IMR-90 (cell line): ENCODE results near the gene ITIH2.

Experiments
- FOS ChIP-seq: fragments of 150-350 bp; IDR thresholded peaks from 2 replicates; pipeline ENCODE4 v1.6.1; 2016; ENCODE audit warnings: low read depth, low read length
- MAFK ChIP-seq: IDR thresholded peaks from 2 replicates; pipeline ENCODE4 v1.6.1; 2012; ENCODE audit warnings: low read depth, low read length, improper control_type of control experiment
- POLR2A ChIP-seq: IDR thresholded peaks from 2 replicates; pipeline ENCODE4 v1.6.1; 2012; ENCODE audit warnings: mild to moderate bottlenecking, low read depth, low read length
- RAD21 ChIP-seq: IDR thresholded peaks from 2 replicates; pipeline ENCODE4 v1.6.1; 2012; ENCODE audit warnings: low read length, improper control_type of control experiment
- RCOR1 ChIP-seq: IDR thresholded peaks from 2 replicates; pipeline ENCODE4 v1.6.1; 2012; ENCODE audit warnings: mild to moderate bottlenecking, low read length, improper control_type of control experiment; ENCODE audit not compliant: insufficient replicate concordance
- RFX5 ChIP-seq: IDR thresholded peaks from 2 replicates; pipeline ENCODE4 v1.8.0; 2012; ENCODE audit warnings: low read depth, mild to moderate bottlenecking, low read length, moderate library complexity
- SMC3 ChIP-seq: fragments of 150-350 bp; IDR thresholded peaks from 2 replicates; pipeline ENCODE4 v1.6.1; 2016; ENCODE audit warnings: low read depth, mild to moderate bottlenecking, antibody characterized with exemption, low read length, moderate library complexity
- TF ChIP-seq, protein P1 (sequence below): fragments of 150-350 bp; IDR thresholded peaks from 2 replicates; pipeline ENCODE4 v1.6.1; 2017; ENCODE audit warnings: mild to moderate bottlenecking, antibody characterized with exemption, low read length, low read depth
- TF ChIP-seq, protein P2 (sequence below): conservative IDR thresholded peaks from 2 replicates; pipeline ENCODE4 v1.5.1; 2012; ENCODE audit warnings: mild to moderate bottlenecking, low read depth, low read length, improper control_type of control experiment

- TF ChIP-seq RAD21: no peak
- TF ChIP-seq, protein P1, sequence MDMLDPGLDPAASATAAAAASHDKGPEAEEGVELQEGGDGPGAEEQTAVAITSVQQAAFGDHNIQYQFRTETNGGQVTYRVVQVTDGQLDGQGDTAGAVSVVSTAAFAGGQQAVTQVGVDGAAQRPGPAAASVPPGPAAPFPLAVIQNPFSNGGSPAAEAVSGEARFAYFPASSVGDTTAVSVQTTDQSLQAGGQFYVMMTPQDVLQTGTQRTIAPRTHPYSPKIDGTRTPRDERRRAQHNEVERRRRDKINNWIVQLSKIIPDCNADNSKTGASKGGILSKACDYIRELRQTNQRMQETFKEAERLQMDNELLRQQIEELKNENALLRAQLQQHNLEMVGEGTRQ: no peak
- TF ChIP-seq, protein P2, sequence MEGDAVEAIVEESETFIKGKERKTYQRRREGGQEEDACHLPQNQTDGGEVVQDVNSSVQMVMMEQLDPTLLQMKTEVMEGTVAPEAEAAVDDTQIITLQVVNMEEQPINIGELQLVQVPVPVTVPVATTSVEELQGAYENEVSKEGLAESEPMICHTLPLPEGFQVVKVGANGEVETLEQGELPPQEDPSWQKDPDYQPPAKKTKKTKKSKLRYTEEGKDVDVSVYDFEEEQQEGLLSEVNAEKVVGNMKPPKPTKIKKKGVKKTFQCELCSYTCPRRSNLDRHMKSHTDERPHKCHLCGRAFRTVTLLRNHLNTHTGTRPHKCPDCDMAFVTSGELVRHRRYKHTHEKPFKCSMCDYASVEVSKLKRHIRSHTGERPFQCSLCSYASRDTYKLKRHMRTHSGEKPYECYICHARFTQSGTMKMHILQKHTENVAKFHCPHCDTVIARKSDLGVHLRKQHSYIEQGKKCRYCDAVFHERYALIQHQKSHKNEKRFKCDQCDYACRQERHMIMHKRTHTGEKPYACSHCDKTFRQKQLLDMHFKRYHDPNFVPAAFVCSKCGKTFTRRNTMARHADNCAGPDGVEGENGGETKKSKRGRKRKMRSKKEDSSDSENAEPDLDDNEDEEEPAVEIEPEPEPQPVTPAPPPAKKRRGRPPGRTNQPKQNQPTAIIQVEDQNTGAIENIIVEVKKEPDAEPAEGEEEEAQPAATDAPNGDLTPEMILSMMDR: no peak
- no peak for TF ChIP-seq MAFK
- TF ChIP-seq SMC3: no peak
- TF ChIP-seq POLR2A: no peak
- TF ChIP-seq FOS: no peak
- TF ChIP-seq RFX5: no peak
- no peak for TF ChIP-seq RCOR1
These were observed 1.9 kb upstream of the ITIH2 start for GRCh38 chr10:7701158-7701742.
